A172 (cell line): ENCODE measurements around the gene COL24A1. TPM values are rescaled to one million over a fixed set of nuclear protein-coding genes. Genes with fewer than 3 reads are reported as not detected.
A peak's percentile ranks its signal among the peaks of the same experiment; 100 is the strongest.
"Not testable (repeated sequence)": the region's sequence is repeated elsewhere in the genome, so short reads cannot be mapped to it uniquely, and the experiment has no call there.

ENCODE experiments used
- DNase-seq: peaks from one replicate; pipeline ENCODE4 v3.0.0-alpha.2; 2015; ENCODE audit warnings: low spot score
- total RNA-seq: library from RNA; depleted of rRNA; stranded (reverse); fragments of >200 nt; shearing (Covaris generic); gene quantifications from 2 replicates; pipeline ENCODE4 v1.2.3, GENCODE V29; 2014

COL24A1 gene
- total RNA-seq, 1 experiment from 2014 or later: 0.03 TPM

GRCh38 chr1:85892366-85892765 is 264.2 kb downstream of the COL24A1 start:
- DNase-seq: no peak

- DNase-seq: no peak
Observed at GRCh38 chr1:85889870-85890269, 266.7 kb downstream of the COL24A1 start.

- DNase-seq: no peak
Observed at GRCh38 chr1:85888921-85889320, 267.7 kb downstream of the COL24A1 start.

- DNase-seq: peak; percentile 0
Observed at GRCh38 chr1:85884372-85885035, 272.1 kb downstream of the COL24A1 start.

GRCh38 chr1:85867189-85867588 is 289.4 kb downstream of the COL24A1 start:
- DNase-seq: no peak

- no peak for DNase-seq
Observed at GRCh38 chr1:85865213-85865612, 291.4 kb downstream of the COL24A1 start.

- no peak for DNase-seq
Observed at GRCh38 chr1:85864727-85865126, 291.8 kb downstream of the COL24A1 start.

- not testable (repeated sequence) for DNase-seq
Observed at GRCh38 chr1:85863639-85864038, 292.9 kb downstream of the COL24A1 start.

- no peak for DNase-seq
Observed at GRCh38 chr1:85862456-85862855, 294.1 kb downstream of the COL24A1 start.

GRCh38 chr1:85857991-85858390 is 298.6 kb downstream of the COL24A1 start:
- no peak for DNase-seq

- peak; percentile 82 for DNase-seq
Observed at GRCh38 chr1:85850238-85850637, 306.3 kb downstream of the COL24A1 start.

GRCh38 chr1:85849660-85850059 is 306.9 kb downstream of the COL24A1 start:
- DNase-seq: no peak

- DNase-seq: no peak
Observed at GRCh38 chr1:85847356-85847755, 309.2 kb downstream of the COL24A1 start.

- no peak for DNase-seq
Observed at GRCh38 chr1:85846706-85847105, 309.9 kb downstream of the COL24A1 start.

- no peak for DNase-seq
Observed at GRCh38 chr1:85839459-85839858, 317.1 kb downstream of the COL24A1 start.

- no peak for DNase-seq
Observed at GRCh38 chr1:85838238-85838637, 318.3 kb downstream of the COL24A1 start.

- DNase-seq: no peak
Observed at GRCh38 chr1:85836736-85837135, 319.8 kb downstream of the COL24A1 start.

- DNase-seq: not testable (repeated sequence)
Observed at GRCh38 chr1:85833165-85833564, 323.4 kb downstream of the COL24A1 start.

GRCh38 chr1:85830837-85831236 is 325.7 kb downstream of the COL24A1 start:
- DNase-seq: no peak

GRCh38 chr1:85824066-85824840 is 332.3 kb downstream of the COL24A1 start:
- no peak for DNase-seq

GRCh38 chr1:85822696-85823095 is 333.9 kb downstream of the COL24A1 start:
- no peak for DNase-seq

- DNase-seq: no peak
Observed at GRCh38 chr1:85818371-85818770, 338.2 kb downstream of the COL24A1 start.

- no peak for DNase-seq
Observed at GRCh38 chr1:85816606-85817005, 340.0 kb downstream of the COL24A1 start.
